GM21423 (cell line): ENCODE results near the gene RPL41.
A peak's percentile ranks its signal among the peaks of the same experiment; 100 is the strongest.
"Not testable (repeated sequence)": the region's sequence is repeated elsewhere in the genome, so short reads cannot be mapped to it uniquely, and the experiment has no call there.

Source experiments
- ATAC-seq: cut with Tn5 transposase; IDR thresholded peaks from one replicate; pipeline ENCODE4 v1.9.1; 2021; ENCODE audit warnings: mild to moderate bottlenecking, moderate library complexity; ENCODE audit not compliant: unreplicated experiment

The RPL41 gene

GRCh38 chr12:56153678-56154065 lies 37.2 kb downstream of the RPL41 start:
- ATAC-seq: no peak

- no peak for ATAC-seq
These were observed 37.9 kb downstream of the RPL41 start for GRCh38 chr12:56154246-56154771.

GRCh38 chr12:56154818-56155217 lies 38.4 kb downstream of the RPL41 start:
- no peak for ATAC-seq

GRCh38 chr12:56155256-56155845 lies 38.9 kb downstream of the RPL41 start:
- ATAC-seq: no peak

GRCh38 chr12:56156464-56157200 lies 40.2 kb downstream of the RPL41 start:
- not testable (repeated sequence) for ATAC-seq

- peak; percentile 26 for ATAC-seq
These were observed 41.0 kb downstream of the RPL41 start for GRCh38 chr12:56157201-56158028.

- peak; percentile 80 for ATAC-seq
These were observed 41.8 kb downstream of the RPL41 start, which contains the start of gene MYL6 for GRCh38 chr12:56158029-56158925. MYL6 (plus strand) TSS chr12:56158359; CDS start chr12:56158402, 43 bp downstream.

GRCh38 chr12:56158926-56159461 lies 42.6 kb downstream of the RPL41 start:
- ATAC-seq: no peak

GRCh38 chr12:56159482-56160192 lies 43.2 kb downstream of the RPL41 start:
- no peak for ATAC-seq

GRCh38 chr12:56160193-56160763 lies 43.8 kb downstream of the RPL41 start:
- no peak for ATAC-seq

- no peak for ATAC-seq
These were observed 44.7 kb downstream of the RPL41 start for GRCh38 chr12:56160894-56161689.

GRCh38 chr12:56161690-56162351 lies 45.4 kb downstream of the RPL41 start:
- no peak for ATAC-seq

GRCh38 chr12:56162468-56163290 lies 46.2 kb downstream of the RPL41 start:
- no peak for ATAC-seq

- ATAC-seq: no peak
These were observed 47.3 kb downstream of the RPL41 start for GRCh38 chr12:56163533-56164344.

- no peak for ATAC-seq
These were observed 47.9 kb downstream of the RPL41 start for GRCh38 chr12:56164345-56164729.

- ATAC-seq: no peak
These were observed 48.9 kb downstream of the RPL41 start for GRCh38 chr12:56165369-56165768.
